ENCODE measurements around the gene C16orf90. TPM values are rescaled to one million over a fixed set of nuclear protein-coding genes. Genes with fewer than 3 reads are reported as not detected.
A peak's percentile ranks its signal among the peaks of the same experiment; 100 is the strongest.
"Not testable (repeated sequence)": the region's sequence is repeated elsewhere in the genome, so short reads cannot be mapped to it uniquely, and the experiment has no call there.

The C16orf90 gene
- total RNA-seq, 2 experiments from 2014 or later: not detected

DNA sequence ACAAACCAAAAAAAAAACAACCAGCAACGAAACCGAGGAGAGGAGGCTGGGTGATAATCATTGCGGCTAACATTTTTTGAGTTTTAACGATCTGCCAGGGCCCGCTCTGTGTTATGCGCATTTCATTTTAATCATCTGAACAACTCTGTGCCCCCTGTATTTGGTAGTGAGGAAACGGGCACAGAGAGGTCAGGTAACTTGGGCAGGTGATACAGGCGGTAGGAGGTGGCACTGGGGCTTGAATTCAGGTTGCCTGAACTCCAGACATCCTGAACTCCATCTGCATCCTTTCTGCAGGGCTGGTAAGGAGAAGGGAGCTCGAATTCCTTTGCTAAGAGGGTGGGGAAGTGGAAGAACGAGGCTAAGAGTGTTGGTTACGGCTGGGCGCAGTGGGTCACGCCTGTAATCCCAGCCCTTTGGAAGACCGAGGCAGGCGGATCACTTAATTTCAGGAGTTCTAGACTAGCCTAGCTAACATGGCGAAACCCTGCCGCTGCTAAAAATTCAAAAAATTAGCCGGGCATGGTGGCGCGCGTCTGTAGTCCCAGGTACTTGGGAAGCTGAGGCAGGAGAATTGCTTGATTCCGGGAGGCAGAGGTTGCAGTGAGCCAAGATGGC, 6.6 kb upstream of the C16orf90 start:
- Histone ChIP-seq H3K27ac (ENCODE audit: low read depth in 1 of 2, low read length in 2 of 2) (no peak overlapping the region), H3K36me3 (ENCODE audit: insufficient read depth, low read length) (peaks cover 13% of the 10 kb centered on the region), H3K4me1 (ENCODE audit: insufficient read depth, low read length) (peaks cover 57% of the 10 kb centered on the region), H3K27me3 (ENCODE audit: control insufficient read depth in 1 of 2, insufficient read depth in 2 of 2, low read length in 2 of 2) (no peaks in the 10 kb centered on the region), H3K9me3 (ENCODE audit: control insufficient read depth in 1 of 2, insufficient read depth in 1 of 2, low read length in 2 of 2) (peaks cover 0 to 7% of the 10 kb centered on the region in 2 experiments), H3K4me3 (ENCODE audit: low read length) (peak overlapping the region; percentile 93)
- no peaks in the 10 kb centered on the region for H3K9me3 Mint-ChIP-seq
- POLR2A ChIA-PET: interaction anchor here (1.1 to 4.4 kb wide), 4 partner anchors 7 to 219 kb away, joined by 3 to 34 read pairs (median 12); partner anchors contain the start of genes NAA60, ZNF174, ZNF263 and ZNF597
- H3K27me3 Mint-ChIP-seq: no peaks in the 10 kb centered on the region
- DNase-seq (no peak), ATAC-seq (ENCODE audit: poor library complexity) (no peak)
- peak overlapping the region; percentile 84 for H3K4me3 Mint-ChIP-seq
- TF ChIP-seq, protein P1, sequence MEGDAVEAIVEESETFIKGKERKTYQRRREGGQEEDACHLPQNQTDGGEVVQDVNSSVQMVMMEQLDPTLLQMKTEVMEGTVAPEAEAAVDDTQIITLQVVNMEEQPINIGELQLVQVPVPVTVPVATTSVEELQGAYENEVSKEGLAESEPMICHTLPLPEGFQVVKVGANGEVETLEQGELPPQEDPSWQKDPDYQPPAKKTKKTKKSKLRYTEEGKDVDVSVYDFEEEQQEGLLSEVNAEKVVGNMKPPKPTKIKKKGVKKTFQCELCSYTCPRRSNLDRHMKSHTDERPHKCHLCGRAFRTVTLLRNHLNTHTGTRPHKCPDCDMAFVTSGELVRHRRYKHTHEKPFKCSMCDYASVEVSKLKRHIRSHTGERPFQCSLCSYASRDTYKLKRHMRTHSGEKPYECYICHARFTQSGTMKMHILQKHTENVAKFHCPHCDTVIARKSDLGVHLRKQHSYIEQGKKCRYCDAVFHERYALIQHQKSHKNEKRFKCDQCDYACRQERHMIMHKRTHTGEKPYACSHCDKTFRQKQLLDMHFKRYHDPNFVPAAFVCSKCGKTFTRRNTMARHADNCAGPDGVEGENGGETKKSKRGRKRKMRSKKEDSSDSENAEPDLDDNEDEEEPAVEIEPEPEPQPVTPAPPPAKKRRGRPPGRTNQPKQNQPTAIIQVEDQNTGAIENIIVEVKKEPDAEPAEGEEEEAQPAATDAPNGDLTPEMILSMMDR (IDR thresholded peaks at IDR 0.05): no peak
- peaks cover 36% of the 10 kb centered on the region for H3K36me3 Mint-ChIP-seq (ENCODE audit: low read depth)
- intact Hi-C loops (cut with DNase I, micrococcal nuclease): loop anchor here (2.0 to 5.0 kb wide), 3 partner anchors 237 to 965 kb away; partner anchors contain the start of gene PDPK1 (in 1 of the 2)
- peak overlapping the region; percentile 95 for H3K27ac Mint-ChIP-seq
- CTCF ChIA-PET: interaction anchor here (0.7 to 1.0 kb wide), 2 partner anchors 8 to 59 kb away, joined by 3 to 4 read pairs; partner anchors contain the start of genes NAA60 and ZNF597
- H3K4me1 Mint-ChIP-seq (ENCODE audit: low read depth): peaks cover 64% of the 10 kb centered on the region

DNA sequence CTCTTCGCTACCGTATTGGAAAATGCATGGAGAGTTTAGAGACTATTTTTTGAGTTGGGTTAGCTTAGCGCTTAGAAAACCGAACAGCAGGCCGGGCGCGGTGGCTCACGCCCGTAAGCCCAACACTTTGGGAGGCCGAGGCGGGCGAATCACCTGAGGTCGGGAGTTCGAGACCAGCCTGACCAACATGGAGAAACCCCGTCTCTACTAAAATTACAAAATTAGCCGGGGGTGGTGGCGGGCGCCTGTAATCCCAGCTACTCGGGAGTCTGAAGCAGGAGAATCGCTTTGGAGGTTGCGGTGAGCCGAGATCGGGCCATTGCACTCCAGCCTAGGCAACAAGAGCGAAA, 6.1 kb upstream of the C16orf90 start:
- H3K36me3 Mint-ChIP-seq (ENCODE audit: low read depth): peaks cover 36% of the 10 kb centered on the region
- ChIA-PET CTCF (interaction anchor here (0.7 to 1.5 kb wide), 4 partner anchors 8 to 58 kb away, joined by 3 to 12 read pairs (median 4); partner anchors contain the start of genes NAA60 and ZNF597), POLR2A (interaction anchor here (1.0 to 4.4 kb wide), 7 partner anchors 7 to 379 kb away, joined by 3 to 34 read pairs (median 6); partner anchors contain the start of genes CREBBP, NAA60, ZNF174 and ZNF263)
- peak overlapping the region; percentile 95 for H3K27ac Mint-ChIP-seq
- ATAC-seq (ENCODE audit: poor library complexity); H3K27me3 ChIP-seq (ENCODE audit: control insufficient read depth in 1 of 2, insufficient read depth in 2 of 2, low read length in 2 of 2); H3K9me3 ChIP-seq (ENCODE audit: control insufficient read depth in 1 of 2, insufficient read depth in 1 of 2, low read length in 2 of 2); H3K36me3 ChIP-seq (ENCODE audit: insufficient read depth, low read length); DNase-seq; H3K27me3 Mint-ChIP-seq; H3K9me3 Mint-ChIP-seq: not testable (repeated sequence)
- Histone ChIP-seq H3K27ac (ENCODE audit: low read depth in 1 of 2, low read length in 2 of 2) (peak overlapping the region; percentile 66 to 84), H3K4me3 (ENCODE audit: low read length) (peak overlapping the region; percentile 93), H3K4me1 (ENCODE audit: insufficient read depth, low read length) (peaks cover 57% of the 10 kb centered on the region)
- H3K4me1 Mint-ChIP-seq (ENCODE audit: low read depth): peaks cover 64% of the 10 kb centered on the region
- peak overlapping the region; percentile 84 for H3K4me3 Mint-ChIP-seq
- intact Hi-C loops (cut with DNase I, micrococcal nuclease): loop anchor here (2.0 to 5.0 kb wide), 3 partner anchors 237 to 964 kb away; partner anchors contain the start of gene PDPK1 (in 1 of the 2)

DNA sequence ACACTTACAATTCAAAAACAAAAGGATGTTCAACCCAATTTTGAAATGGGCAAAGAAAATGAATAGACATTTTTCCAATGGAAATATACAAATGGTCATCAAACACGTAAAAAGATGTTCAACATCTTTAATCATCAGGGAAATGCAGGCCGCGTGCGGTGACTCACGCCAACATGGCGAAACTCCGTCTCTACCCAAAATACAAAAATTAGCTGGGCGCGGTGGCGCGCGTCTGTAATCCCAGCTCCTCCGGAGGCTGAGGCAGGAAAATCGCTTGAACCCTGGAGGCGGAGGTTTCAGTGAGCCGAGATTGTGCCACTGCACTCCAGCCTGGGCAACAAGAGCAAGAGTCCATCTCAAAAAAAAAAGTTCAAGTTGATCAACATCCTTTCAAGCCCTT, 3.7 kb upstream of the C16orf90 start:
- Mint-ChIP-seq H3K36me3 (ENCODE audit: low read depth) (peaks cover 12% of the 10 kb centered on the region), H3K27ac (peak overlapping the region; percentile 95), H3K9me3 (no peaks in the 10 kb centered on the region), H3K4me1 (ENCODE audit: low read depth) (peaks cover 42% of the 10 kb centered on the region), H3K4me3 (peak overlapping the region; percentile 42), H3K27me3 (no peaks in the 10 kb centered on the region)
- DNase-seq (no peak), ATAC-seq (ENCODE audit: poor library complexity) (no peak)
- TF ChIP-seq, protein P1 (IDR thresholded peaks at IDR 0.05): no peak
- intact Hi-C loops (cut with DNase I, micrococcal nuclease): no loop called here
- Histone ChIP-seq H3K36me3 (ENCODE audit: insufficient read depth, low read length) (no peaks in the 10 kb centered on the region), H3K4me1 (ENCODE audit: insufficient read depth, low read length) (peaks cover 44% of the 10 kb centered on the region), H3K27ac (ENCODE audit: low read depth in 1 of 2, low read length in 2 of 2) (no peak overlapping the region), H3K27me3 (ENCODE audit: control insufficient read depth in 1 of 2, insufficient read depth in 2 of 2, low read length in 2 of 2) (no peaks in the 10 kb centered on the region), H3K9me3 (ENCODE audit: control insufficient read depth in 1 of 2, insufficient read depth in 1 of 2, low read length in 2 of 2) (peaks cover 0 to 11% of the 10 kb centered on the region in 2 experiments), H3K4me3 (ENCODE audit: low read length) (no peak overlapping the region)
- CTCF ChIA-PET: no interaction called here
- POLR2A ChIA-PET: interaction anchor here (2.9 to 4.4 kb wide), 2 partner anchors 10 to 98 kb away, joined by 11 to 34 read pairs; partner anchors contain the start of genes ZNF174 and ZSCAN32

All from CD4-positive, alpha-beta T cell (primary cell).